ENCODE results near the gene PTGES. TPM values are rescaled to one million over a fixed set of nuclear protein-coding genes. Genes with fewer than 3 reads are reported as not detected.
A peak's percentile ranks its signal among the peaks of the same experiment; 100 is the strongest.

The PTGES gene
- polyA plus RNA-seq, 3 donors: 0.29 to 1.8 (median 0.84) TPM

DNA sequence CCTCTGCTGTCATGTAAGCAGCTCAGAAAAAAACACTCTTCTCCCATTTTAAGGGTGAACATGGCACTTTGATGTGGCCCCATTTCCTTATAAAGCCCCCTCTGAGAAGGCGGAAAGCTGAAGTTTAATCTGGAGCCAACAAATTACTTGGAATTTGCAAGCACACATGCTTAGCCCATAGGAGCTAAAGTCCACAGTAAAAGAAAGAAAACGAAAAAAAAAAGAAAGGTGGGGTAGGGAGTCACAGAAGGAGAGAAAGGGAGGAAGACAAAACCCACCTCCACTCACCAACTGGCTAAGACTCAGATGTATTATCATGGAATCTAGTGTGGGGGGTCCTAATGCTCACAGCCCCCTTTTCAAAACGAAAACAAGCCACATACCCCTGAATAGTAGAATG lies 57.0 kb downstream of the PTGES start:
- Histone ChIP-seq H3K27ac (ENCODE audit: low read depth in 1 of 2, low read length in 2 of 2) (no peak overlapping the region), H4K20me1 (ENCODE audit: insufficient read depth, low read length) (no peaks in the 10 kb centered on the region), H3K4me2 (replicated peaks; ENCODE audit: extremely low read depth, low read length, poor library complexity, severe bottlenecking) (no peak overlapping the region), H3K36me3 (replicated peaks in 1 of 2; ENCODE audit: control insufficient read depth in 1 of 2, insufficient read depth in 2 of 2, low read length in 2 of 2) (no peaks in the 10 kb centered on the region), H2AFZ (ENCODE audit: insufficient read depth, low read depth, low read length, poor library complexity, severe bottlenecking) (no peak overlapping the region), H3K9ac (ENCODE audit: insufficient read depth, low read length, poor library complexity, severe bottlenecking) (no peak overlapping the region), H3K27me3 (ENCODE audit: control insufficient read depth in 2 of 2, insufficient read depth in 2 of 2, low read length in 2 of 2) (peaks cover 9 to 45% of the 10 kb centered on the region in 2 donors), H3K4me3 (replicated peaks in 1 of 3; ENCODE audit: low read depth in 2 of 3, low read length in 3 of 3) (no peak overlapping the region), H3K9me3 (replicated peaks in 1 of 2; ENCODE audit: control insufficient read depth in 1 of 2, insufficient read depth in 1 of 2, low read length in 2 of 2) (peaks cover 0 to 5% of the 10 kb centered on the region in 2 donors), H3K4me1 (ENCODE audit: control insufficient read depth in 1 of 2, insufficient read depth in 2 of 2, low read length in 2 of 2) (no peaks in the 10 kb centered on the region), H3K79me2 (ENCODE audit: insufficient read depth, low read length) (no peaks in the 10 kb centered on the region)
- Mint-ChIP-seq H3K27ac (no peak overlapping the region), H3K9me3 (peaks cover 0 to 4% (median 0%) of the 10 kb centered on the region in 7 donors), H3K36me3 (no peaks in the 10 kb centered on the region), H3K4me3 (peak overlapping the region in 1 of 2 donors; percentile 13), H3K27me3 (ENCODE audit: low read depth in 3 of 3) (peaks cover 51 to 75% (median 51%) of the 10 kb centered on the region in 3 donors), H3K4me1 (peaks cover 5% of the 10 kb centered on the region)
- TF ChIP-seq, protein P1, sequence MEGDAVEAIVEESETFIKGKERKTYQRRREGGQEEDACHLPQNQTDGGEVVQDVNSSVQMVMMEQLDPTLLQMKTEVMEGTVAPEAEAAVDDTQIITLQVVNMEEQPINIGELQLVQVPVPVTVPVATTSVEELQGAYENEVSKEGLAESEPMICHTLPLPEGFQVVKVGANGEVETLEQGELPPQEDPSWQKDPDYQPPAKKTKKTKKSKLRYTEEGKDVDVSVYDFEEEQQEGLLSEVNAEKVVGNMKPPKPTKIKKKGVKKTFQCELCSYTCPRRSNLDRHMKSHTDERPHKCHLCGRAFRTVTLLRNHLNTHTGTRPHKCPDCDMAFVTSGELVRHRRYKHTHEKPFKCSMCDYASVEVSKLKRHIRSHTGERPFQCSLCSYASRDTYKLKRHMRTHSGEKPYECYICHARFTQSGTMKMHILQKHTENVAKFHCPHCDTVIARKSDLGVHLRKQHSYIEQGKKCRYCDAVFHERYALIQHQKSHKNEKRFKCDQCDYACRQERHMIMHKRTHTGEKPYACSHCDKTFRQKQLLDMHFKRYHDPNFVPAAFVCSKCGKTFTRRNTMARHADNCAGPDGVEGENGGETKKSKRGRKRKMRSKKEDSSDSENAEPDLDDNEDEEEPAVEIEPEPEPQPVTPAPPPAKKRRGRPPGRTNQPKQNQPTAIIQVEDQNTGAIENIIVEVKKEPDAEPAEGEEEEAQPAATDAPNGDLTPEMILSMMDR (IDR thresholded peaks at IDR 0.05): no peak
- intact Hi-C loops (cut with micrococcal nuclease): no loop called here
- no peak for DNase-seq
- WGBS (ENCODE audit: insufficient coverage): no CpG with 5 or more reads among the region's 3 CpGs

DNA sequence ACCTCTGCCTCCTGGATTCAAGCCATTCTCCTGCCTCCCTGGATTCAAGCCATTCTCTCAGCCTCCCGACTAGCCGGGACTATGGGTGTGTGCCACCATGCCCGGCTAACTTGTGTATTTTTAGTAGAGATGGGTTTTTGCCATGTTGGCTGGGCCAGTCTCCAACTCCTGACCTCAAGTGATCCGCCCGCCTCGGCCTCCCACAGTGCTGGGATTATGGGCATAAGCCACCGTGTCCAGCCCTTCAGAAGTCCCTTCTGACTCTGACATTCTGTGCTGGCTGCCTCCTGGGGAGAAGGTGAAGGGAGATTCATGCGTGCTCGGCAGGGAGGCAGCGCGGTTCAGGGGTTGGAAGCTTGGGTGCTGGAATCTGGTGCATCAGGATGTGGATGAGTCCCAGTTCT lies 58.6 kb downstream of the PTGES start:
- Histone ChIP-seq H3K27me3 (ENCODE audit: control insufficient read depth in 2 of 2, insufficient read depth in 2 of 2, low read length in 2 of 2) (peaks cover 9 to 39% of the 10 kb centered on the region in 2 donors), H3K4me1 (ENCODE audit: control insufficient read depth in 1 of 2, insufficient read depth in 2 of 2, low read length in 2 of 2) (no peaks in the 10 kb centered on the region), H3K9me3 (replicated peaks in 1 of 2; ENCODE audit: control insufficient read depth in 1 of 2, insufficient read depth in 1 of 2, low read length in 2 of 2) (peaks cover 0 to 5% of the 10 kb centered on the region in 2 donors), H3K4me3 (replicated peaks in 1 of 3; ENCODE audit: low read depth in 2 of 3, low read length in 3 of 3) (no peak overlapping the region), H3K9ac (ENCODE audit: insufficient read depth, low read length, poor library complexity, severe bottlenecking) (no peak overlapping the region), H3K79me2 (ENCODE audit: insufficient read depth, low read length) (no peaks in the 10 kb centered on the region), H3K4me2 (replicated peaks; ENCODE audit: extremely low read depth, low read length, poor library complexity, severe bottlenecking) (no peak overlapping the region), H2AFZ (ENCODE audit: insufficient read depth, low read depth, low read length, poor library complexity, severe bottlenecking) (no peak overlapping the region), H4K20me1 (ENCODE audit: insufficient read depth, low read length) (no peaks in the 10 kb centered on the region), H3K36me3 (replicated peaks in 1 of 2; ENCODE audit: control insufficient read depth in 1 of 2, insufficient read depth in 2 of 2, low read length in 2 of 2) (no peaks in the 10 kb centered on the region), H3K27ac (ENCODE audit: low read depth in 1 of 2, low read length in 2 of 2) (no peak overlapping the region)
- Mint-ChIP-seq H3K27ac (peak overlapping the region in 1 of 7 donors; percentile 46), H3K36me3 (no peaks in the 10 kb centered on the region), H3K4me1 (peaks cover 5% of the 10 kb centered on the region), H3K4me3 (peak overlapping the region in 1 of 2 donors; percentile 3), H3K9me3 (peaks cover 0 to 4% (median 0%) of the 10 kb centered on the region in 7 donors), H3K27me3 (ENCODE audit: low read depth in 3 of 3) (peaks cover 41 to 65% (median 49%) of the 10 kb centered on the region in 3 donors)
- intact Hi-C loops (cut with micrococcal nuclease): no loop called here
- TF ChIP-seq, protein P1 (IDR thresholded peaks at IDR 0.05): no peak
- DNase-seq: no peak
- 100% methylated on average over 5 of the region's 11 CpGs for WGBS (ENCODE audit: insufficient coverage)
